ENCODE data around the gene ITSN1. TPM values are rescaled to one million over a fixed set of nuclear protein-coding genes. Genes with fewer than 3 reads are reported as not detected.

ITSN1 gene
- total RNA-seq, 4 donors from 2014 or later = 14.5 to 33.1 (median 26.9) TPM

GRCh38 chr21:33640697-33641351 is 1.5 kb upstream of the ITSN1 start:
- TF ChIP-seq CTCF (IDR thresholded peaks at IDR 0.05 in 4 of 5, conservative IDR thresholded peaks at IDR 0.05 in 1 of 5) (no peak), POLR2A (IDR thresholded peaks at IDR 0.05) (no peak)
- DNase-seq = no peak
- H3K36me3 ChIP-seq = no peaks in the 10 kb centered on the region
- H3K9me3 ChIP-seq = no peaks in the 10 kb centered on the region
- ATAC-seq = no peak
- no peaks in the 10 kb centered on the region for H3K27me3 ChIP-seq
- H3K4me1 ChIP-seq = peaks cover 23 to 31% of the 10 kb centered on the region in 2 donors
- peak overlapping the region; percentile 80 to 92 (median 87) for H3K27ac ChIP-seq
- in situ Hi-C loops (cut with MboI; ENCODE audit: low sequenced_read_pairs in 4 of 4) (loop anchor here in 1 of 4 donors (10.0 kb wide), 1 partner anchor 254 kb away; no protein-coding TSS in a partner anchor), intact Hi-C loops (cut with DNase I; ENCODE audit: low total_unique reads) (loop anchor here (2.0 to 10.0 kb wide), 7 partner anchors 52 to 974 kb away; partner anchors contain the start of genes ATP5PO, DNAJC28, DONSON and PAXBP1)
- H3K4me3 ChIP-seq = peak overlapping the region; percentile 64 to 84 (median 68)

DNA sequence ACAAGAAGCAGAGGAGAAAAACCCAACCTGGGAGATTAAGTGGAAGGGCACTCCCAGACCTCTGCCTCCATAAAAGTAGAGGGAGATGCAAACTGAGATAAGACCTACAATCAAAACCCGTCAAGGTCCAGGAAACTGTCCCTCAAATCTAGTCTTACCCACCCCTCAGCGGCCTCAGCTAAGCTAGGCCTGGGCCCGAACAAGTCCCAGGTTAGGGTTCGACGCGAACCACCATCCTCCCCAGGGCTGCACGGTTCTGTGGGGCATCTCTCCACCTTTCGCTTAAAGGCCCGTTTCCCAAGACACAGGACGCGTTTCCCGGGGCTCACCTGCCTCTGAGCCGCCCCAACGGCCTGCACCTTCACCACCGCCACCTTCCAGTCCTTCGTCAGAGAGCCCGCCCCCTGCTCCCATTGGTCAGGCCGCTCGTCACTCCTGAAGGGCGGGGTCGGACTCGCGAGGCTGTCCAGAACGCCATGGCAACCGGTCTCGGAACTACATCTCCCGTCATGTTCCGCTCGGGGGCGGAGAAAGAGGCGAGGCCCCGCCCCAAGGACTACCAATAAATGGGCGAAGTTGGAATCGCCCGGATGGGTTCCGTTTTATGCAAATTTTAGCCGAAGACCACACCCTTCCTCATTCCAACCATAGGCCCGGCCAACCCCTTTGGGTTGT is 812 bp upstream of the ITSN1 start, which contains the start of gene CRYZL1:
CRYZL1 (minus strand) TSS at position 390 of the 675 bp plus-strand sequence. CDS start 10,190 bp downstream, outside the sequence.
- Histone ChIP-seq H3K4me3 (peak within 1 kb of the TSS; percentile 64 to 84 (median 71)), H3K27me3 (no peaks in the 10 kb centered on the region), H3K4me1 (peaks cover 23 to 31% of the 10 kb centered on the region in 2 donors), H3K9me3 (no peaks in the 10 kb centered on the region), H3K27ac (peak within 1 kb of the TSS; percentile 80 to 92 (median 87)), H3K36me3 (no peaks in the 10 kb centered on the region)
- in situ Hi-C loops (cut with MboI; ENCODE audit: low sequenced_read_pairs in 4 of 4) = loop anchor here in 1 of 4 donors (10.0 kb wide), 1 partner anchor 253 kb away; no protein-coding TSS in a partner anchor
- DNase-seq = peak; percentile 100
- intact Hi-C loops (cut with DNase I; ENCODE audit: low total_unique reads) = loop anchor here (1.0 to 10.0 kb wide), 9 partner anchors 53 to 973 kb away; partner anchors contain the start of genes ATP5PO, DNAJC28, DONSON and GART
- TF ChIP-seq POLR2A (IDR thresholded peaks at IDR 0.05) (peak; percentile 36 to 50), CTCF (IDR thresholded peaks at IDR 0.05 in 4 of 5, conservative IDR thresholded peaks at IDR 0.05 in 1 of 5) (no peak)
- peak; percentile 91 to 92 for ATAC-seq

GRCh38 chr21:33642896-33643657 is 776 bp downstream of the ITSN1 start:
- peak overlapping the region; percentile 80 to 92 (median 87) for H3K27ac ChIP-seq
- in situ Hi-C loops (cut with MboI; ENCODE audit: low sequenced_read_pairs in 4 of 4) = loop anchor here in 1 of 4 donors (10.0 kb wide), 1 partner anchor 252 kb away; no protein-coding TSS in a partner anchor
- H3K36me3 ChIP-seq = no peaks in the 10 kb centered on the region
- ATAC-seq (no peak), DNase-seq (no peak)
- peaks cover 23 to 31% of the 10 kb centered on the region in 2 donors for H3K4me1 ChIP-seq
- TF ChIP-seq CTCF (IDR thresholded peaks at IDR 0.05 in 4 of 5, conservative IDR thresholded peaks at IDR 0.05 in 1 of 5) = no peak
- TF ChIP-seq POLR2A (IDR thresholded peaks at IDR 0.05) = no peak
- peak overlapping the region; percentile 64 to 84 (median 77) for H3K4me3 ChIP-seq
- intact Hi-C loops (cut with DNase I; ENCODE audit: low total_unique reads) = loop anchor here (1.0 to 10.0 kb wide), 7 partner anchors 101 to 972 kb away; partner anchors contain the start of genes ATP5PO, GART, PAXBP1 and RCAN1
- H3K27me3 ChIP-seq = no peaks in the 10 kb centered on the region
- H3K9me3 ChIP-seq = no peaks in the 10 kb centered on the region

DNA sequence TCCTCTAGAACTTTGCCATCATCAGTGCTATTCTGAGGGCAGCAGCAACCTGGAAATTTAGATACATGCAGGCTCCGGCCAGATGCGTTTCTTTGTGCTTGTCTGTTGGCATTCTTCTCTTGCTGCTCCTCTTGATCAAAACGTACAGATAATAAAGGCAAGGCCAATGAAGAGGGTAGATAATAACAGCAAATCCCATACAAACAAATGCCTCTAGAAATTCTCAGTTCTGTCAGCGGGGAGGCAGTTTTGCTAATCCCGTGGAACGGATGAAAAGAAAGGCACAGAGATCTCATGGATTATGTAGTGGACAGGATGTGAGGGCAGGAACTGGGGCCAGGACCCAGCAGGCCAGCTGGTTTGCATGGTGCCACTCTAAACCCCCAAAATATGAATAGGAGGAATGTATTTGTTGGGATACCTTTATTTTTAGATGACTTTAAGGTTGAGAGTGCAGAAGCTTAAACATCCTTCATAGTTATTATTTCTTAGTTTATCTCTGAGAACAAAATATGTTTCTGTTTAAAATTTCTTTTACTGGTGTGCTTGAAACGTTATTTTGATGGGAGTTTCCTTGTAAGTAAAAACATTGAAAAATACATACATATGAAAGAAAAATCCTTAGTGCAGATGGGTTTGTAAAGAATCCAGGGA is 1.5 kb downstream of the ITSN1 start:
- intact Hi-C loops (cut with DNase I; ENCODE audit: low total_unique reads) = loop anchor here (2.0 to 10.0 kb wide), 6 partner anchors 111 to 971 kb away; partner anchors contain the start of genes ATP5PO, PAXBP1, RCAN1 and SYNJ1
- TF ChIP-seq CTCF (IDR thresholded peaks at IDR 0.05 in 4 of 5, conservative IDR thresholded peaks at IDR 0.05 in 1 of 5) (no peak), POLR2A (IDR thresholded peaks at IDR 0.05) (no peak)
- in situ Hi-C loops (cut with MboI; ENCODE audit: low sequenced_read_pairs in 4 of 4) = loop anchor here in 1 of 4 donors (10.0 kb wide), 1 partner anchor 251 kb away; no protein-coding TSS in a partner anchor
- no peaks in the 10 kb centered on the region for H3K27me3 ChIP-seq
- H3K36me3 ChIP-seq = no peaks in the 10 kb centered on the region
- H3K27ac ChIP-seq = peak overlapping the region; percentile 74 to 87 (median 84)
- peak overlapping the region; percentile 64 to 84 (median 77) for H3K4me3 ChIP-seq
- no peaks in the 10 kb centered on the region for H3K9me3 ChIP-seq
- peaks cover 26 to 31% of the 10 kb centered on the region in 2 donors for H3K4me1 ChIP-seq
- no peak for DNase-seq
- ATAC-seq = no peak

Measured in gastrocnemius medialis (tissue), 4 donors.